ENCODE results near the gene LRP1B.

Gene LRP1B

DNA sequence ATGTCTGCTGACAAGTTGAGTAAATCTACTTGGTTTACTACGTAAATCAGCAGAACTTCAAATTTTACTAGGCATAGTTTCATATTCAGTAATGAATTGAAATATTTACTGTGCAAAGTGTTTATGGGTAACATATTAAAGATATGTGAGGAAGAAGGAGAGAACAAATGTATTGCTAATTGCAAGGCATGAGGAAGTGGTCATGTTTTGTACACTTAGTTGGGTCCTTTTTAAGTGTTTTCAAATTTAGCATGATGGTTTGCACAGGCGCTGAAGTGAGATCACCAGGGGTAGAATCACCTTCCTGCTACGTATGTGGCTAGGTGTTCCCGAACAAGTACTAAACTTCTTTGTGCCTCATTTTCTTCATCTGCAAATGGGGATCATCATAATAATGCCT lies 1534.4 kb downstream of the LRP1B start:
- H3K4me3 ChIP-seq (ENCODE audit: insufficient read length, low read depth), result no peak overlapping the region
- no peaks in the 10 kb centered on the region for H3K4me1 ChIP-seq (ENCODE audit: insufficient read depth, insufficient read length)
- no peak for DNase-seq (ENCODE audit: low read depth, low spot score)
- no peak for TF ChIP-seq SUZ12 (IDR thresholded peaks at IDR 0.05; ENCODE audit: extremely low read depth, insufficient read depth, insufficient read length)
- TF ChIP-seq YY1 (IDR thresholded peaks at IDR 0.05; ENCODE audit: insufficient read depth, insufficient read length), result no peak
- TF ChIP-seq ZNF274 (IDR thresholded peaks at IDR 0.05; ENCODE audit: low read depth, low read length), result no peak
- H3K9me3 ChIP-seq (ENCODE audit: insufficient read depth, low read length), result no peaks in the 10 kb centered on the region
- no peaks in the 10 kb centered on the region for H3K36me3 ChIP-seq (ENCODE audit: insufficient read depth, insufficient read length, low read length)
- no peaks in the 10 kb centered on the region for H3K27me3 ChIP-seq (ENCODE audit: insufficient read depth, insufficient read length)
- H3K9ac ChIP-seq (ENCODE audit: insufficient read length, low read depth), result no peak overlapping the region

DNA sequence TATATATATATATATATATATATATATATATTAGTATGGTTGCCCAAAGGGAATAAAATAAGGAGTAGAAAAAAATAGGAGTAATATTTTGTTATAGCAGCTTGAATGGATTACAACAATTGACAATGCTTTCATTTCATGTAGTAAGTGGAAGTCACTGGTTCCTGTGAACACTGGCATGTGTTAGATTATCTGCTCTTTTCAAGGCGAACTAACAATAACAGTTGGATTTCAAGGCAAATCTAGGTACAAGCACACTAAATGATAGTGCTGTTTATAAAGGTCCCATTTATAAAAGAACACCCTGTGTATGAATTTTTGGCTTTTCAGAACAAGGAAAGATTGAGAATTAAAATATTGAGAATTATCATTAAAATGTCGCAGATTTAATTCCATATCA lies 1535.7 kb downstream of the LRP1B start:
- no peaks in the 10 kb centered on the region for H3K27me3 ChIP-seq (ENCODE audit: insufficient read depth, insufficient read length)
- H3K9ac ChIP-seq (ENCODE audit: insufficient read length, low read depth), result no peak overlapping the region
- no peak overlapping the region for H3K4me3 ChIP-seq (ENCODE audit: insufficient read length, low read depth)
- H3K36me3 ChIP-seq (ENCODE audit: insufficient read depth, insufficient read length, low read length), result no peaks in the 10 kb centered on the region
- H3K4me1 ChIP-seq (ENCODE audit: insufficient read depth, insufficient read length), result no peaks in the 10 kb centered on the region
- TF ChIP-seq ZNF274 (IDR thresholded peaks at IDR 0.05; ENCODE audit: low read depth, low read length), result no peak
- TF ChIP-seq YY1 (IDR thresholded peaks at IDR 0.05; ENCODE audit: insufficient read depth, insufficient read length), result no peak
- no peak for TF ChIP-seq SUZ12 (IDR thresholded peaks at IDR 0.05; ENCODE audit: extremely low read depth, insufficient read depth, insufficient read length)
- no peaks in the 10 kb centered on the region for H3K9me3 ChIP-seq (ENCODE audit: insufficient read depth, low read length)
- no peak for DNase-seq (ENCODE audit: low read depth, low spot score)

DNA sequence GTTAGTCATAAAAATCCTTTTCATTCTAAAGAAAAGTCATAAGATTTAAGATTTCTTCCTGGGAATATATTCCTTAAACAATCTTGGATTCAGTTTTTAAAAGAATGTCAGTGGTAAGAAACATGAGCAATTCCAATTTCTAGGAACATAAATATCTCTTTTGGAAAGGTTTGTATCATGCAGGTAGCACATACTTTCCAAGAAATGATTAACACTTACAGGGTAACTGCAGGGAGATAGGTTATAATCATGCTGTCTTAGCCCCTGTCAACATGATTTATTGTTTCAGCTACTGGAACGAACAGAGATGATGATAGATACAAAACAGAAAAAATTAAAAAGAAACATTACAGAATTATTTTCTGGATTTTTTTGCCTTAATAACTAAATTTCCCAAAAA lies 1537.7 kb downstream of the LRP1B start:
- no peaks in the 10 kb centered on the region for H3K27me3 ChIP-seq (ENCODE audit: insufficient read depth, insufficient read length)
- no peak overlapping the region for H3K9ac ChIP-seq (ENCODE audit: insufficient read length, low read depth)
- DNase-seq (ENCODE audit: low read depth, low spot score), result no peak
- no peak for TF ChIP-seq SUZ12 (IDR thresholded peaks at IDR 0.05; ENCODE audit: extremely low read depth, insufficient read depth, insufficient read length)
- TF ChIP-seq ZNF274 (IDR thresholded peaks at IDR 0.05; ENCODE audit: low read depth, low read length), result no peak
- no peak for TF ChIP-seq YY1 (IDR thresholded peaks at IDR 0.05; ENCODE audit: insufficient read depth, insufficient read length)
- no peaks in the 10 kb centered on the region for H3K9me3 ChIP-seq (ENCODE audit: insufficient read depth, low read length)
- no peaks in the 10 kb centered on the region for H3K4me1 ChIP-seq (ENCODE audit: insufficient read depth, insufficient read length)
- H3K36me3 ChIP-seq (ENCODE audit: insufficient read depth, insufficient read length, low read length), result no peaks in the 10 kb centered on the region
- H3K4me3 ChIP-seq (ENCODE audit: insufficient read length, low read depth), result no peak overlapping the region

DNA sequence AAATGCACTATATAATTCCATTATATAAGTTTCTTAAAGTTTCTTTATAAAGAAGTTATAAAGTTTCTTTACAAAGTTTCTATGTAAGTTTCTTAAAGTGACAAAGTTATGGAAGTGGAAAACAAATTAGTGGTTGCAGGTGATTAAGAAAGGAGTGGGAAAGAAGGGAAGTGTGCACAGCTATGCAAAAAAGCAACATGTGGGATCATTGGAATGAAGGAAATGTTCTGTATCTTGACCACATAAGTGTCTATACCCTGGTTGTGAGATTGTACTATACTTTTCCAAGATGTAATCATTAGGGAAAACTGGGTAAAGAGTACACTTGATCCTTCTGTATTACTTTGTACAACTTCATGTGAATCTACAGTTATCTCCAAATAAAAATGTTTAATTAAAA lies 1541.1 kb downstream of the LRP1B start:
- no peaks in the 10 kb centered on the region for H3K9me3 ChIP-seq (ENCODE audit: insufficient read depth, low read length)
- H3K9ac ChIP-seq (ENCODE audit: insufficient read length, low read depth), result no peak overlapping the region
- no peaks in the 10 kb centered on the region for H3K27me3 ChIP-seq (ENCODE audit: insufficient read depth, insufficient read length)
- no peaks in the 10 kb centered on the region for H3K36me3 ChIP-seq (ENCODE audit: insufficient read depth, insufficient read length, low read length)
- no peak for DNase-seq (ENCODE audit: low read depth, low spot score)
- no peaks in the 10 kb centered on the region for H3K4me1 ChIP-seq (ENCODE audit: insufficient read depth, insufficient read length)
- TF ChIP-seq SUZ12 (IDR thresholded peaks at IDR 0.05; ENCODE audit: extremely low read depth, insufficient read depth, insufficient read length) (no peak), ZNF274 (IDR thresholded peaks at IDR 0.05; ENCODE audit: low read depth, low read length) (no peak), YY1 (IDR thresholded peaks at IDR 0.05; ENCODE audit: insufficient read depth, insufficient read length) (no peak)
- no peak overlapping the region for H3K4me3 ChIP-seq (ENCODE audit: insufficient read length, low read depth)

DNA sequence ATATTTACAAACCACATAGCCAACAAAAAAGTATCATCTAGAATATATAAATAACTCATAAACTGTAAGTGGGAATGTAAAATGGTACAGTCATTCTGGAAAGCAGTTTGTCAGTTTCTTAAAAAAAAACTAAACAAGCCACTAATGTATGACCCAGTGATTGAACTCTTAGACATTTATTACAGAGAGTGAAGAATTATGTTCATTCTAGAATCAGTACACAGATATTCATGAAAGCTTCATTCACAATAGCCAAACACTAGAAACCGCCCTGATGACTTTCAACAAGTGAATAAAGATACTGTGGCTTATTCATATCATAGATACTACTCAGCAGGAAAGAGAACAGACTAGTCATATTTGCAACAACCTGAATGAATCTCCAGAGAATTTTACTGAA lies 1541.5 kb downstream of the LRP1B start:
- no peaks in the 10 kb centered on the region for H3K9me3 ChIP-seq (ENCODE audit: insufficient read depth, low read length)
- no peaks in the 10 kb centered on the region for H3K4me1 ChIP-seq (ENCODE audit: insufficient read depth, insufficient read length)
- H3K9ac ChIP-seq (ENCODE audit: insufficient read length, low read depth), result no peak overlapping the region
- no peaks in the 10 kb centered on the region for H3K36me3 ChIP-seq (ENCODE audit: insufficient read depth, insufficient read length, low read length)
- TF ChIP-seq SUZ12 (IDR thresholded peaks at IDR 0.05; ENCODE audit: extremely low read depth, insufficient read depth, insufficient read length), result no peak
- TF ChIP-seq YY1 (IDR thresholded peaks at IDR 0.05; ENCODE audit: insufficient read depth, insufficient read length), result no peak
- no peak for TF ChIP-seq ZNF274 (IDR thresholded peaks at IDR 0.05; ENCODE audit: low read depth, low read length)
- H3K27me3 ChIP-seq (ENCODE audit: insufficient read depth, insufficient read length), result no peaks in the 10 kb centered on the region
- no peak for DNase-seq (ENCODE audit: low read depth, low spot score)
- H3K4me3 ChIP-seq (ENCODE audit: insufficient read length, low read depth), result no peak overlapping the region

DNA sequence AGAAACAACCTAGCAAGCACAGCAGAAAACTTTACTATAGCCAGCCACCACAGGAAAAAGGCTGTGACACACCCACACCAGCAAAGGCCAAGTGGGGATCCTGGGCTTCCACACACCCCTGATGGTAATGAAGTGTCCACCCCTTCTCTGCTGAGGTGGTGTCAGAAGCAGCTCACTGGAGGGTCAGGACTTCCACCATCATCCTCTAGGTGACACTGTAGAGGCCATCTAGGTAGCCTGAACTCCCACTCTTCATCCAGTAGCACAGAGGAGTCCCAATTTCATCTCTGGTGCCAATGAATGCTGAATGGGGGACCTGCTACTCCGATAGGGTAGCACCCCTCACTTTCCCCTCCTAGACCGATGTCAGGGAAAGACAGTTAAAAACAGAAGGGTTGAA lies 1544.4 kb downstream of the LRP1B start:
- peak; percentile 38 for DNase-seq (ENCODE audit: low read depth, low spot score)
- H3K9ac ChIP-seq (ENCODE audit: insufficient read length, low read depth), result no peak overlapping the region
- H3K36me3 ChIP-seq (ENCODE audit: insufficient read depth, insufficient read length, low read length), result no peaks in the 10 kb centered on the region
- no peaks in the 10 kb centered on the region for H3K4me1 ChIP-seq (ENCODE audit: insufficient read depth, insufficient read length)
- no peaks in the 10 kb centered on the region for H3K27me3 ChIP-seq (ENCODE audit: insufficient read depth, insufficient read length)
- H3K9me3 ChIP-seq (ENCODE audit: insufficient read depth, low read length), result no peaks in the 10 kb centered on the region
- H3K4me3 ChIP-seq (ENCODE audit: insufficient read length, low read depth), result no peak overlapping the region
- TF ChIP-seq ZNF274 (IDR thresholded peaks at IDR 0.05; ENCODE audit: low read depth, low read length), result no peak
- no peak for TF ChIP-seq YY1 (IDR thresholded peaks at IDR 0.05; ENCODE audit: insufficient read depth, insufficient read length)
- TF ChIP-seq SUZ12 (IDR thresholded peaks at IDR 0.05; ENCODE audit: extremely low read depth, insufficient read depth, insufficient read length), result no peak

GRCh38 chr2:140585016-140585415 lies 1545.8 kb downstream of the LRP1B start:
- no peaks in the 10 kb centered on the region for H3K36me3 ChIP-seq (ENCODE audit: insufficient read depth, insufficient read length, low read length)
- DNase-seq (ENCODE audit: low read depth, low spot score), result no peak
- H3K9ac ChIP-seq (ENCODE audit: insufficient read length, low read depth), result no peak overlapping the region
- TF ChIP-seq SUZ12 (IDR thresholded peaks at IDR 0.05; ENCODE audit: extremely low read depth, insufficient read depth, insufficient read length) (no peak), ZNF274 (IDR thresholded peaks at IDR 0.05; ENCODE audit: low read depth, low read length) (no peak), YY1 (IDR thresholded peaks at IDR 0.05; ENCODE audit: insufficient read depth, insufficient read length) (no peak)
- no peaks in the 10 kb centered on the region for H3K27me3 ChIP-seq (ENCODE audit: insufficient read depth, insufficient read length)
- H3K4me1 ChIP-seq (ENCODE audit: insufficient read depth, insufficient read length), result no peaks in the 10 kb centered on the region
- H3K9me3 ChIP-seq (ENCODE audit: insufficient read depth, low read length), result no peaks in the 10 kb centered on the region
- no peak overlapping the region for H3K4me3 ChIP-seq (ENCODE audit: insufficient read length, low read depth)

- Histone ChIP-seq H3K9ac (ENCODE audit: insufficient read length, low read depth) (no peak overlapping the region), H3K4me1 (ENCODE audit: insufficient read depth, insufficient read length) (no peaks in the 10 kb centered on the region), H3K9me3 (ENCODE audit: insufficient read depth, low read length) (no peaks in the 10 kb centered on the region), H3K36me3 (ENCODE audit: insufficient read depth, insufficient read length, low read length) (no peaks in the 10 kb centered on the region), H3K27me3 (ENCODE audit: insufficient read depth, insufficient read length) (no peaks in the 10 kb centered on the region), H3K4me3 (ENCODE audit: insufficient read length, low read depth) (no peak overlapping the region)
- TF ChIP-seq SUZ12 (IDR thresholded peaks at IDR 0.05; ENCODE audit: extremely low read depth, insufficient read depth, insufficient read length) (no peak), YY1 (IDR thresholded peaks at IDR 0.05; ENCODE audit: insufficient read depth, insufficient read length) (no peak), ZNF274 (IDR thresholded peaks at IDR 0.05; ENCODE audit: low read depth, low read length) (no peak)
- no peak for DNase-seq (ENCODE audit: low read depth, low spot score)
These were observed 1546.3 kb downstream of the LRP1B start for GRCh38 chr2:140584471-140584870.

All from NT2/D1 (cell line).